AG10803 (cell line): ENCODE measurements around the gene TLE1.

Experiments used
- DNase-seq: peaks from one replicate; pipeline ENCODE4 v3.0.0; 2010; ENCODE audit warnings: low read depth
- H3K4me3 ChIP-seq: 2 replicates; pipeline ENCODE4 v1.5.1; 2011; ENCODE audit warnings: mild to moderate bottlenecking, low read length, control low read depth
- TF ChIP-seq, protein P1 (sequence below): conservative IDR thresholded peaks from 2 replicates; pipeline ENCODE4 v1.5.1; 2011; ENCODE audit warnings: mild to moderate bottlenecking, low read length, control low read depth, inconsistent platforms

TLE1 gene

DNA sequence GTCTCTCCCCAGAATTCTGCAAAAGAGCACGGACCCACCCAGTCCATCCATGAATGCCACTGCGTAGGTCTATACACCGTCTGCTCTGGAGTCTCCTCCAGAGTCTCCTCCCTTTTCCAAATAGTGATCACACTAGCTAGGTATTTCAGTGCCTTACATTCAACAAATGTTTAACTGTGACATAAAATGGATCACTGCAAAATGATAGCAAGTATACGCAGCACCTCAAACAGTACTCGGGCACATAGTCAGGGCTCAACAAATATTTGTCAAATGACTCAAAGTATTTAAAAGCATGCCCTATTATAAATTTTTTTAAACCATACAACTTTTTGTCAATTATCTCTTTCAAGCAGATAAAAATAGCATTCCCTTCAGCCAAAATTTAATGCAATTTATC, 60.5 kb downstream of the TLE1 start:
- no peak for DNase-seq
- TF ChIP-seq, protein P1, sequence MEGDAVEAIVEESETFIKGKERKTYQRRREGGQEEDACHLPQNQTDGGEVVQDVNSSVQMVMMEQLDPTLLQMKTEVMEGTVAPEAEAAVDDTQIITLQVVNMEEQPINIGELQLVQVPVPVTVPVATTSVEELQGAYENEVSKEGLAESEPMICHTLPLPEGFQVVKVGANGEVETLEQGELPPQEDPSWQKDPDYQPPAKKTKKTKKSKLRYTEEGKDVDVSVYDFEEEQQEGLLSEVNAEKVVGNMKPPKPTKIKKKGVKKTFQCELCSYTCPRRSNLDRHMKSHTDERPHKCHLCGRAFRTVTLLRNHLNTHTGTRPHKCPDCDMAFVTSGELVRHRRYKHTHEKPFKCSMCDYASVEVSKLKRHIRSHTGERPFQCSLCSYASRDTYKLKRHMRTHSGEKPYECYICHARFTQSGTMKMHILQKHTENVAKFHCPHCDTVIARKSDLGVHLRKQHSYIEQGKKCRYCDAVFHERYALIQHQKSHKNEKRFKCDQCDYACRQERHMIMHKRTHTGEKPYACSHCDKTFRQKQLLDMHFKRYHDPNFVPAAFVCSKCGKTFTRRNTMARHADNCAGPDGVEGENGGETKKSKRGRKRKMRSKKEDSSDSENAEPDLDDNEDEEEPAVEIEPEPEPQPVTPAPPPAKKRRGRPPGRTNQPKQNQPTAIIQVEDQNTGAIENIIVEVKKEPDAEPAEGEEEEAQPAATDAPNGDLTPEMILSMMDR: no peak
- no peak overlapping the region for H3K4me3 ChIP-seq

DNA sequence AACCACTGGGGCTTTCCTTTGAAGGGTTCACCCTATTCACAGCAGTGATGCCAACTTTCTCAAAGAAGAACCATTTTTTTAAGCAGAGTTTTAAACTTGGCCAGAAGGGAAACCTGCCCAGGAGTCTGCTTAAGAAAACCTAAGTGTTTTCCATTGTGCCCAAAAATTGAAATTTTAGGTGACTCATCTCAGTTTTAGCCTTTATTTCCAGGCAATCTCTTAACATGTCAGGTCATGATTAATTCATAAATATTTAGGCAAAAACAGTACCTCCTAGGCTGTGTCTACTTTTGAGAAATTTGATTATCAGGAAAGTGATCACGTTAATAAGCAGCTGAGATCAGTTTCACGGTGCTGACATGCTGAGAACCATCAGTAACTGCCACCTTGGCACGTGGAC, 61.9 kb downstream of the TLE1 start:
- TF ChIP-seq, protein P1: no peak
- no peak for DNase-seq
- H3K4me3 ChIP-seq: no peak overlapping the region

DNA sequence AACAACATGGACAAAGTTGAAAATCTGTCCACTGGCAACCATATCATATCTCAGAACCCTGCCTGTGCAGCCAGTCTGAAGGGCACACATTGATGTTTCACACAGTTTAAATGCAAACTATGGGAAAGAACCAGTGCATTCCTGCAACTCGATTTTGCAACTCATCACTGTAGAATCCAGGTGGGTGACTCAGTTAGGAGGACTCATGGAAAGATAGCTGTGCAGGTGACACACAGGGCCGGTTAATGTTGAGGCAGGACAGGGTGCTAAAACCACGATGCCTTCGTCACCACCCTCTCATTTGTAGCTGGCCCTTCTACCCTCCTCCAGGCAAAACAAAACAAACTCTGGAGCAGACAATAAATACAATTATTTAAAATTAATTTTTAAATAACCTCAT, 62.8 kb downstream of the TLE1 start:
- DNase-seq: peak; percentile 9
- no peak overlapping the region for H3K4me3 ChIP-seq
- TF ChIP-seq, protein P1: no peak

DNA sequence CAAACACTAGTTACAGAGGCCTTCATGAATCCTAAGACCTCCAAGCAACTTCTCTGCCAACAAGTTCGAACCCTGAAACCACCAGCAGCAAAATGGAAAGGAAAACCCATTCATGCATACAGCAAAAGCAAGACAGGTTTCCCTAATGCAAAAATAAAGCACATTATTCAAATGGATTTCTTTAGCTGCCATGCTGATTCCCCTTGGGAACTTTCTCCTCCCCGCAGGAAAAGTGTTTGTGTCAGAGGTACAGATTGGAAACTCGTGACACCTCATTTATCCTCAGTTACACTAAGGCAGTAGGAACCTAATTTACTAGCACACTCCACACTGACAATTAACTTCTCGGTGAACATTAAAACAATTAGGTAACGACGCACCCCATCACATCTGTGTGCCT, 63.4 kb downstream of the TLE1 start:
- no peak for DNase-seq
- no peak overlapping the region for H3K4me3 ChIP-seq
- TF ChIP-seq, protein P1: no peak

DNA sequence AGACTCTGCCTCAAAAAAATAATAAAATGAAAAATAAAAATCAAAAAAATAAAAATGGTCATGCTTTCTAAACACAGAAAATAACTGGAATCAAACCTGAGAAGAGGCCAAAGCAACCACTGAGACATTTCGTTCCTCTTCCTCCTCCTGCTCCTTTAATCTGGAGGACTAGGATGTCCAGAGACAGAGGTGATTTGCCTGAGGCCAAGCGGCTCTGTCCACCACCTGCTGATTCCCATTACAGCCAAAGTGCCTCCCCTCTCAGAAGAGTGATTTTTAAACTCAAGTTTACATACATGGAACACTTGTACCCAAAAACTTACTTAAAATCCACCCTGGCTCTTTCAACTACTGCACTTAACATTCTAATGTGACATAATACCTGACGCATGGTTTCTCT, 65.6 kb downstream of the TLE1 start:
- no peak for DNase-seq
- TF ChIP-seq, protein P1: no peak
- no peak overlapping the region for H3K4me3 ChIP-seq

DNA sequence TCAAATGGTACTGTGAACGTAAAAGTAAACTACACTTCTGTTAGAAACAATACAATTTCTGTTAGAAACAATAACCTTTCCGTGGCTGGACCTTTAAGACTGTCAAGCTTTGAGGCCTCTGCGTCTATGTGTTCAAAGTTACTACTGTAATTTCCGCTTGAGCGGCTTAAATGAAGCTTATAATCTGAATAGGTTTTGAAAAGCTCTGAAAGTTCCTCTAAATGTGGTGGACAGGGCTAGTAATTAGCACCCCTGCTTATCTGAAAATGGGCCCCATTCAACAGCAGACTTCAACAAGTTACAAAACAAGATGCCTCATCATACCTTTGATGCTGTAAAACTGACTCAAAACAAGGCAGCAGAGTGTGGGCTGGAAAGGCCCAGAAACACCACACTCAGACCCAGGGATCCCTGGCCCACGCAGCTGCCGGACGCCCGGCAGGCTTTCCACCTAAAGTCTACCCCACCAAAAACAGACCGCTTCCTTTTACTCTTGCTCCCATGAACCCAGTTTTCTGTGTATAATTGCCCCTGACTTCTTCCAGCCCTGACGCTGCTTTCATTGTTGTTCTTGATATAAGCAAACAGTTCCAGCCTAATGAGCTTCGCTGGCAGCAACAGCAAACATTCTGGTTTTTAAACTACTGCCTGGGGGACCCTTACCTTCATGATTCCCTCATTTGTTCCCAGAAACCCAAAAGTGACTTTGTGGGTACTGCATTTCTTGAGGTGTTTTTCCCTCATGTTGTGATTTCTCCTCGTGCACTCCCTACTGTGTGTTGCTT, 66.7 kb downstream of the TLE1 start:
- DNase-seq: no peak
- TF ChIP-seq, protein P1: no peak
- no peak overlapping the region for H3K4me3 ChIP-seq

DNA sequence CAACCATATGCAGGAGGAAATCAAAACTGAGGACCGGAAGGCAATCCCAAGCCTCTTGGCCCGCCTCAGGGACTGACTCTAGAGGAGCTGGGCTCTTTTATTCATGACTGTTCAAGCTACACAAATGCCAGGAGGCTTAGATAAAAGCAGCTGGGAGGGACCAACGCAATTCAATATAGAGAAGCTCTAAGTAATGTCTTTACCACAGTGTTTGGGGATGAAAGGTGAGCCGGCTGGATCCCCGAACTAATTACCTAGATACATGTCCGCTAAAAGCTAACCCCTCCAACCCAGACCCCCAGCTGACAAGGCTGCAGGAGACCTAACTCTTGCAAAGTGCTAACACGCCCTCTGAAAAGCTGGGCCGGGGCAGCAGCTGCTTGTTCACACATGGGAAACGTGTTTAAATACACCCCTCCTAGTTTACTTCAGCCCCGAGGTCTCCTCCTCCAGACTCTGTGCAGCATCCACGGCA, 67.5 kb downstream of the TLE1 start:
- TF ChIP-seq, protein P1: no peak
- no peak for DNase-seq
- no peak overlapping the region for H3K4me3 ChIP-seq
